Neural crest cell (in vitro differentiated cells): ENCODE data around the gene HELLS. TPM values are rescaled to one million over a fixed set of nuclear protein-coding genes. Genes with fewer than 3 reads are reported as not detected.
"Not testable (repeated sequence)": the region's sequence is repeated elsewhere in the genome, so short reads cannot be mapped to it uniquely, and the experiment has no call there.

ENCODE experiments used
- DNase-seq: peaks from one replicate; pipeline ENCODE4 v3.0.0; 2021; ENCODE audit warnings: low read depth, mixed read lengths, low spot score
- H3K27ac Mint-ChIP-seq: one replicate; pipeline ENCODE4 v1.8.0; 2021; ENCODE audit warnings: mild to moderate bottlenecking, mixed read lengths; ENCODE audit not compliant: unreplicated experiment
- H3K27me3 Mint-ChIP-seq: 2 replicates; pipeline ENCODE4 v1.8.0; 2021; ENCODE audit warnings: low read depth, mild to moderate bottlenecking, mixed read lengths
- H3K36me3 Mint-ChIP-seq: 2 replicates; pipeline ENCODE4 v1.8.0; 2021; ENCODE audit warnings: low read depth, mild to moderate bottlenecking, mixed read lengths
- H3K4me1 Mint-ChIP-seq: 2 replicates; pipeline ENCODE4 v1.8.0; 2021; ENCODE audit warnings: mixed read lengths
- H3K4me3 Mint-ChIP-seq: one replicate; pipeline ENCODE4 v1.8.0; 2021; ENCODE audit warnings: mild to moderate bottlenecking, mixed read lengths
- H3K9me3 Mint-ChIP-seq: 2 replicates; pipeline ENCODE4 v1.8.0; 2021; ENCODE audit warnings: mixed read lengths
- total RNA-seq: library from RNA; stranded (reverse); gene quantifications from 2 replicates; pipeline ENCODE4 v1.2.1, GENCODE V29; 2021
- TF ChIP-seq, protein P1 (sequence below): fragments of 200-600 bp; sonication (generic); conservative IDR thresholded peaks from 2 replicates; pipeline ENCODE4 v1.5.0; 2021; ENCODE audit warnings: antibody characterized with exemption, mild to moderate bottlenecking

Gene HELLS
- total RNA-seq, 1 donor from 2014 or later = 187 TPM

DNA sequence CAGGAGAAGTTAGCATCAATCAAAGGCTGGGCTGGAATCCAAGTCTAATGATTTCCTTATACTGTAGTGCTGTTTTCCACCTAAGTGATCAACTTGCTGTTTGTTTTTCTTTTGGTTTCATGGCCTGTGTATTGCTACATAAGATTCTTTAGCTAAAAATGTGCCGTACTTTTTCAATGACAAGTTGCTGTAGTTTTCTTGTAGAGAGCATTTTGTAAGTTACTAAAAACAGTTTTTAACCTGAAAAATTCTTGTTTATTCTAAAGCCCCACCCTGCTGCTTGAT, 1.3 kb downstream of the HELLS start:
- H3K27ac Mint-ChIP-seq = no peak overlapping the region
- no peaks in the 10 kb centered on the region for H3K9me3 Mint-ChIP-seq
- no peak for DNase-seq
- TF ChIP-seq, protein P1, sequence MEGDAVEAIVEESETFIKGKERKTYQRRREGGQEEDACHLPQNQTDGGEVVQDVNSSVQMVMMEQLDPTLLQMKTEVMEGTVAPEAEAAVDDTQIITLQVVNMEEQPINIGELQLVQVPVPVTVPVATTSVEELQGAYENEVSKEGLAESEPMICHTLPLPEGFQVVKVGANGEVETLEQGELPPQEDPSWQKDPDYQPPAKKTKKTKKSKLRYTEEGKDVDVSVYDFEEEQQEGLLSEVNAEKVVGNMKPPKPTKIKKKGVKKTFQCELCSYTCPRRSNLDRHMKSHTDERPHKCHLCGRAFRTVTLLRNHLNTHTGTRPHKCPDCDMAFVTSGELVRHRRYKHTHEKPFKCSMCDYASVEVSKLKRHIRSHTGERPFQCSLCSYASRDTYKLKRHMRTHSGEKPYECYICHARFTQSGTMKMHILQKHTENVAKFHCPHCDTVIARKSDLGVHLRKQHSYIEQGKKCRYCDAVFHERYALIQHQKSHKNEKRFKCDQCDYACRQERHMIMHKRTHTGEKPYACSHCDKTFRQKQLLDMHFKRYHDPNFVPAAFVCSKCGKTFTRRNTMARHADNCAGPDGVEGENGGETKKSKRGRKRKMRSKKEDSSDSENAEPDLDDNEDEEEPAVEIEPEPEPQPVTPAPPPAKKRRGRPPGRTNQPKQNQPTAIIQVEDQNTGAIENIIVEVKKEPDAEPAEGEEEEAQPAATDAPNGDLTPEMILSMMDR = no peak
- no peaks in the 10 kb centered on the region for H3K27me3 Mint-ChIP-seq
- H3K4me1 Mint-ChIP-seq = peaks cover 36% of the 10 kb centered on the region
- H3K4me3 Mint-ChIP-seq = peak overlapping the region; percentile 100
- peaks cover 5% of the 10 kb centered on the region for H3K36me3 Mint-ChIP-seq

DNA sequence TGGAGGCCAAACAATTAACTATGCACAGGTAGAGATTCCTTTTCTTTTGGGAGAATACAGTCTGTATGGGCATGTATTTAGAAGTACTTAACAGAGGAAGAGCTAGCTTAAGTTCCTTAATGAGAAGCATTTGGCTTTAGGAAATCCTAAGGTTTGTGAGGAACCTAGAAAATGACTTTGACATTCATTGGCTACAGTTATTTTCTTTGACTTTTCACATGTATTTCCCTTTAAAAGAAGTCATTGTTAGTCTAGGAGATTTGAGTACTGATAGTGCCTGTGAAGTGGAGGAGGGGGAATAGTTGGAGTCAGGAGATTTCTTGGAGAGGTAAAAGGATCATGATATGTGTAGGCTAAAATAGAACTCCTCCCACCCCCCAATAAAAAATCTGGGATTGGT, 3.6 kb downstream of the HELLS start:
- DNase-seq = no peak
- Mint-ChIP-seq H3K9me3 (no peaks in the 10 kb centered on the region), H3K4me1 (peaks cover 36% of the 10 kb centered on the region), H3K36me3 (peaks cover 8% of the 10 kb centered on the region), H3K27ac (no peak overlapping the region), H3K27me3 (no peaks in the 10 kb centered on the region), H3K4me3 (peak overlapping the region; percentile 50)
- TF ChIP-seq, protein P1 = no peak

DNA sequence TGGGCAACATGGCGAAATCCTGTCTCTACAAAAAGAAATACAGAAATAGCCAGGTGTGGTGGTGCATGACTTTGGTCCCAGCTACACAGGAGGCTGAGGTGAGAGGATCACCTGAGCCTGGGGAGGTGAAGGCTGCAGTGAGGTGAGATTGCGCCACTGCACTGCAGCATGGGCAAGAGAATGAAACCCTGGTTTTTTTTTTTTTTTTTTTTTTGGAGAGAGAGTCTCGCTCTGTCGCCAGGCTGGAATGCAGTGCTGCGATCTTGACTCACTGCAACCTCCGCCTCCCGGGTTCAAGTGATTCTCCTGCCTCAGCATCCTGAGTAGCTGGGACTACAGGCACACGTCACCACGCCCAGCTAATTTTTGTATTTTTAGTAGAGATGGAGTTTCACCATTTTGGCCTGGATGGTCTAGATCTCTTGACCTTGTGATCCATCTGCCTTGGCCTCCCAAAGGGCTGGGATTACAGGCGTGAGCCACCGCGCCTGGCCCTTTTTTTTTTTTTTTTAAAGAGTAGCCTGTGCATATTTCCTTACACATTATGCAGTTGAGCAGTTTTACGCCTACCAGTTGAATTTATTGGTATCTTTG, 22.2 kb downstream of the HELLS start:
- not testable (repeated sequence) for H3K4me1 Mint-ChIP-seq
- peaks cover 23% of the 10 kb centered on the region for H3K36me3 Mint-ChIP-seq

GRCh38 chr10:94571081-94571480, 25.5 kb downstream of the HELLS start:
- Mint-ChIP-seq H3K27me3 (no peaks in the 10 kb centered on the region), H3K27ac (no peak overlapping the region), H3K36me3 (peaks cover 21% of the 10 kb centered on the region), H3K4me3 (no peak overlapping the region), H3K9me3 (no peaks in the 10 kb centered on the region), H3K4me1 (no peaks in the 10 kb centered on the region)
- no peak for DNase-seq
- TF ChIP-seq, protein P1 = no peak

More for the DNA sequence above, 22.2 kb downstream of the HELLS start:
- H3K9me3 Mint-ChIP-seq, DNase-seq, H3K27me3 Mint-ChIP-seq, H3K27ac Mint-ChIP-seq, H3K4me3 Mint-ChIP-seq: not testable (repeated sequence)

DNA sequence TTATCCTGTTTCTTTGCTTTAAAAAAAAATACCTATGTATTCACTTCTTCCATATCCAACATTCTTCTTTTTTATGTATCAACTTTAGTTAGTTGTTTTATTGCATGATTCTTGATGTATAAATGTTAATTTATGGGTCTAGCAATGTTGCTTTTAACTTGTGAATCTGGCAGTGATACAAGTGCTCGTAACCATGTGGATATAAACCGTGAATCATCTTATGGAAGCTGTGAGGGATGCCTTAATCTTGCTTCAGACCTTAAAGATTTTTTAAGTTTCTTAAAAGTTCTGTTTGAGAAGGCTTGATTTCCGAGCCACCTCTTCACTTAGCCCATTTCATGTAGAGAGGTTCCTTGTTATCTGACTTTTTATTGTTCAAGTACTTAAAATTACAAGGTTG, 25.9 kb downstream of the HELLS start:
- no peaks in the 10 kb centered on the region for H3K4me1 Mint-ChIP-seq
- no peaks in the 10 kb centered on the region for H3K27me3 Mint-ChIP-seq
- no peaks in the 10 kb centered on the region for H3K9me3 Mint-ChIP-seq
- peaks cover 17% of the 10 kb centered on the region for H3K36me3 Mint-ChIP-seq
- no peak for DNase-seq
- H3K4me3 Mint-ChIP-seq = no peak overlapping the region
- no peak overlapping the region for H3K27ac Mint-ChIP-seq
- TF ChIP-seq, protein P1 = no peak

GRCh38 chr10:94578790-94579189, 33.2 kb downstream of the HELLS start:
- H3K9me3 Mint-ChIP-seq = no peaks in the 10 kb centered on the region
- DNase-seq = no peak
- H3K4me1 Mint-ChIP-seq = no peaks in the 10 kb centered on the region
- H3K4me3 Mint-ChIP-seq = no peak overlapping the region
- TF ChIP-seq, protein P1 = no peak
- no peak overlapping the region for H3K27ac Mint-ChIP-seq
- peaks cover 7% of the 10 kb centered on the region for H3K36me3 Mint-ChIP-seq
- no peaks in the 10 kb centered on the region for H3K27me3 Mint-ChIP-seq
